Left ventricle myocardium inferior (tissue), 1 donor: ENCODE data around the gene C1QL4. TPM values are rescaled to one million over a fixed set of nuclear protein-coding genes. Genes with fewer than 3 reads are reported as not detected.
"Not testable (repeated sequence)": the region's sequence is repeated elsewhere in the genome, so short reads cannot be mapped to it uniquely, and the experiment has no call there.

Source experiments
- DNase-seq: peaks from one replicate; pipeline ENCODE4 v3.0.0-alpha.2; 2020
- H3K27ac ChIP-seq: fragments of 200-600 bp; replicated peaks from 2 replicates; pipeline ENCODE4 v1.8.0; 2021
- H3K27me3 ChIP-seq: fragments of 200-600 bp; 2 replicates; pipeline ENCODE4 v1.8.0; 2021; ENCODE audit warnings: low read depth
- H3K36me3 ChIP-seq: fragments of 200-600 bp; 2 replicates; pipeline ENCODE4 v1.8.0; 2021
- H3K4me1 ChIP-seq: fragments of 200-600 bp; 2 replicates; pipeline ENCODE4 v1.8.0; 2021
- H3K4me3 ChIP-seq: fragments of 200-600 bp; 2 replicates; pipeline ENCODE4 v1.8.0; 2021; ENCODE audit warnings: mild to moderate bottlenecking, moderate library complexity
- H3K9me3 ChIP-seq: fragments of 200-600 bp; replicated peaks from 2 replicates; pipeline ENCODE4 v1.8.0; 2021
- CTCF ChIP-seq: fragments of 200-600 bp; IDR thresholded peaks from 2 replicates; pipeline ENCODE4 v1.8.0; 2021; ENCODE audit warnings: antibody characterized with exemption, mild to moderate bottlenecking, borderline replicate concordance
- intact Hi-C: fragments of 100-400 bp; cut with micrococcal nuclease; formaldehyde crosslinking; loops from one replicate; pipeline ENCODE4 v1.11.0; 2022
- total RNA-seq: library from RNA; stranded (reverse); fragmentation: NEBNext Ultra II Directional; extraction: Animal tissue kit (Norgen Biotek cat#: 25700); gene quantifications from one replicate; pipeline ENCODE4 v1.2.1, GENCODE V29; 2021
- donor health status: DM: no; HTN: yes; CAD: no; lungs with severe emphysema.

The C1QL4 gene
- total RNA-seq, 1 donor from 2014 or later: not detected

- intact Hi-C loops: no loop called here
- no peak for DNase-seq
- no peak overlapping the region for H3K4me3 ChIP-seq
These were observed 22.2 kb downstream of the C1QL4 start for GRCh38 chr12:49314811-49315210.

DNA sequence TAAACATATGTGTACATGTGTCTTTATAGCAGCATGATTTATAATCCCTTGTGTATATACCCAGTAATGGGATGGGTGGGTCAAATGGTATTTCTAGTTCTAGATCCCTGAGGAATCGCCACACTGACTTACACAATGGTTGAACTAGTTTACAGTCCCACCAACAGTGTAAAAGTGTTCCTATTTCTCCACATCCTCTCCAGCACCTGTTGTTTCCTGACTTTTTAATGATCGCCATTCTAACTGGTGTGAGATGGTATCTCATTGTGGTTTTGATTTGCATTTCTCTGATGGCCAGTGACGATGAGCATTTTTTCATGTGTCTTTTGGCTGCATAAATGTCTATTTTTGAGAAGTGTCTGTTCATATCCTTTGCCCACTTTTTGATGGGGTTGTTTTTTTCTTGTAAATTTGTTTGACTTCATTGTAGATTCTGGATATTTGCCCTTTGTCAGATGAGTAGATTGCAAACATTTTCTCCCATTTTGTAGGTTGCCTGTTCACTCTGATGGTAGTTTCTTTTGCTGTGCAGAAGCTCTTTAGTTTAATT, 26.5 kb downstream of the C1QL4 start:
- H3K4me1 ChIP-seq, H3K36me3 ChIP-seq, H3K4me3 ChIP-seq, H3K27ac ChIP-seq, H3K9me3 ChIP-seq, DNase-seq, intact Hi-C loops: not testable (repeated sequence)
- H3K27me3 ChIP-seq: peaks cover 57% of the 10 kb centered on the region

More at GRCh38 chr12:49314811-49315210, 22.2 kb downstream of the C1QL4 start:
- H3K4me1 ChIP-seq: no peaks in the 10 kb centered on the region
- H3K36me3 ChIP-seq: no peaks in the 10 kb centered on the region
- peaks cover 18% of the 10 kb centered on the region for H3K27me3 ChIP-seq
- no peaks in the 10 kb centered on the region for H3K9me3 ChIP-seq
- no peak overlapping the region for H3K27ac ChIP-seq
- TF ChIP-seq CTCF: no peak

DNA sequence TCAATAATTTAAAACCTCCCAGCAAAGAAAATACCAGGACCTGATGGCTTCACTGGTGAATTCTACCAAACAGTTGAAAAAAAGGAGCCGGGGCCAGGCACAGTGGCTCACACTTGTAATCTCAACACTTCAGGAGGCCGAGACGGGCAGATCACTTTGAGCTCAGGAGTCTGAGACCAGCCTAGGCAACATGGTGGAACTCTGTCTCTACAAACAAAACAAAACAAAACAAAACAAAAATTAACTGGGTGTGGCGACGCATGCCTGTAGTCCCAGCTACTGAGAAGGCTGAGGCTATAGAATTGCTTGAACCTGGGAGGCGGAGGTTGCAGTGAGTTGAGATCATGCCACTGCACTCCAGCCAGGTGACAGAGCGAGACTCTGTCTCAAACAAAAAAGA, 27.6 kb downstream of the C1QL4 start:
- TF ChIP-seq CTCF: no peak
- intact Hi-C loops: no loop called here
- H3K27me3 ChIP-seq: peaks cover 68% of the 10 kb centered on the region

DNA sequence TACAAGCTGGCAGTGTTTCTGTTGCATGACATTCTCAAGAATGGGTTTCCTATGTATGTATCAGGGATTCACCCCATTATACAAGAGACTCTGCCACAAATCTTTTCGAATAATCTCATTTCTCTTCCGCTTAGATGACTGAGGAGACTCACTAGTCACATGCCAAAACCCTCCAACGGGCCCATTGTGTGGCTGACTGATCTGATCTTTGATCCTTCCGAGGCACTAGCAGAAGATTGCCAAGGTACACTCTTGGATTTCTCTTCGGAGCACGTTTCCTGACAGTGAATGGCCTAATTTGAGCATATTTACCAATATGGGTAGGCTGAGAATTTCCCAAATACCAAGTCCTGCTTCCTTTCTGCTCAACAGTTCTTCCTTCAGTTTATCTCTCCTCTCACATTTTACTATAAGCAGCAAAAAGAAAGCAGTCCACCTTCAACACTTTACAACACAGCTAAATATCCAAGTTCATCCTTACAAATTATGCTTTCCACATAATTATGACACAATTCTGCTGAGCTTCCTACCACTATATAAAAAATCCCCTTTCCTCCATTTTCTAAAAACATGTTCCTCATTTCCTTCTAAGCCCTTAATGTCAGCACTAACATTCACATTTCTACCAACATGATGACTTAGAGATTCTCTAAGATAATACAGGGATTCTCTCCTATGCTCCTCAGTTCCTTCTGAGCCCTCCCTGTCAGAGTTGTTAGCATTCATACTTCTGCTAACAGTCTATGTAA, 31.1 kb downstream of the C1QL4 start:
- Histone ChIP-seq H3K27me3 (peaks cover 85% of the 10 kb centered on the region), H3K27ac (no peak overlapping the region), H3K36me3 (no peaks in the 10 kb centered on the region), H3K4me1 (no peaks in the 10 kb centered on the region), H3K4me3 (no peak overlapping the region), H3K9me3 (no peaks in the 10 kb centered on the region)
- no peak for DNase-seq
- TF ChIP-seq CTCF: no peak
- intact Hi-C loops: no loop called here

More for the DNA sequence above, 27.6 kb downstream of the C1QL4 start:
- no peak overlapping the region for H3K27ac ChIP-seq
- DNase-seq: no peak
- no peaks in the 10 kb centered on the region for H3K4me1 ChIP-seq
- no peak overlapping the region for H3K4me3 ChIP-seq
- H3K36me3 ChIP-seq: no peaks in the 10 kb centered on the region
- no peaks in the 10 kb centered on the region for H3K9me3 ChIP-seq

GRCh38 chr12:49304161-49304560, 32.8 kb downstream of the C1QL4 start:
- H3K27me3 ChIP-seq: peaks cover 97% of the 10 kb centered on the region
- DNase-seq: no peak

More at GRCh38 chr12:49304161-49304560, 32.8 kb downstream of the C1QL4 start:
- no peaks in the 10 kb centered on the region for H3K4me1 ChIP-seq
- no peaks in the 10 kb centered on the region for H3K9me3 ChIP-seq
- H3K36me3 ChIP-seq: no peaks in the 10 kb centered on the region
- no peak for TF ChIP-seq CTCF
- no peak overlapping the region for H3K27ac ChIP-seq
- H3K4me3 ChIP-seq: no peak overlapping the region
- intact Hi-C loops: no loop called here
